Measurements from ENCODE around the gene CHP2.
"Not testable (repeated sequence)": the region's sequence is repeated elsewhere in the genome, so short reads cannot be mapped to it uniquely, and the experiment has no call there.

CHP2 gene

DNA sequence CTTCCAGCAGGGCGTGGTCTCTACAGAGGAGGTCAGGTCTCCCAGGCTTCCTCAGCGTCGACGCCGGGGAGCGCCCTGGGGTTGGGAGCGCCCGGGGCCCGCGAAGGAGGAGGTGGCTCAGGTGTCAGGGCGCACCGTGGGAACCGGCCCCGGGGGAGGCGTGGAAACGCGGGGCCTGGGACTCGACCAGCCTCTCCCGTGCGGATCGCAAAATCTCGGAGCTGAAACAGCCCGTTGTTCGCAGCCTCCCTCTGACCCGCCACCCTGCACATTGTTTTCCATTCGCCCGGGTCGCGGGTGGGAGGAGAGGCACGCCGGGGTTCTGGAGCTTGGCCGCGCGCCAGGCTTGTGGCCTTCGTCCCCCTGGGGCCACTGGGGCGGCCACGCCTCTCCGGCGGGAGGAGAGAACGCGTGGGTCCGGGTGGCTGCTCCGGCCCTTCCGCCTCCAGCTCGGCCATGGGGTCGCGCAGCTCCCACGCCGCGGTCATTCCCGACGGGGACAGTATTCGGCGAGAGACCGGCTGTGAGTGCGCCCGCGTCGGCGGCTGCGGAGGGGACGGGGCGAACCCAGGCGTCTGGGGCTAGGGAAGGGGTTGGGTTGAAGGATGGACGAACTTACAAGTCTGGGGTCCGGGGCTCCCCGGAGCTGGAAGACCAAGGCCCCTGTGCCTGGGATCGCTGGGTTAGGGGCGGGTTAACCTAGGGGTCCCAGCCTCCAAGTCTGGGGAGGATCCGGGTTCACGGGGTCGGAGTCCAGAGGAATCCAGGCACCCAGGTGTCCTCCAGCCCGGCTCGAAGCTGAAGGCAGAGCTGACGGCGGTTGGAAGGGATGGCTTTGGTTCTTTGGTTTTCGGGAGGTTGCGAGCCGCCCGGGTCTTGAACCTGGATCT lies at the start of gene CHP2:
Gene CHP2, plus strand, starts transcription at position 433 of the 890 bp plus-strand sequence. Its CDS starts 24 bp downstream, at position 457.
- no peak for DNase-seq

DNA sequence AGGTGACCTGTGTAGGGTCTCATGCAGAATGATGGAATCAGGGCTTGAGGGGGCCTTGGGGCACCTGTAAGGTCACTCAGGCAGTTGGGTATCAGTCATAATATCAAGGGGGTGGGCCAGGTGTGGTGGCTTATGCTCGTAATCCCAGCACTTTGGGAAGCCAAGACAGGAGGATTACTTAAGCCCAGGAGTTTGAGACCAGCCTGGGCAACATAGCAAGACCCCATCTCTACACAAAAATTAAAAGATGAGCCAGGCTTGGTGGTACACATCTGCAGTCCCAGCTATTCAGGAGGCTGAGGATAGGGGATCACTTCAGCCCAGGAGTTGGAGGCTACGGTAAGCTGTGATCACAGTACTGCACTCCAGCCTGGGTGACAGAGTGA lies 49.3 kb upstream of the CHP2 start:
- DNase-seq: no peak

DNA sequence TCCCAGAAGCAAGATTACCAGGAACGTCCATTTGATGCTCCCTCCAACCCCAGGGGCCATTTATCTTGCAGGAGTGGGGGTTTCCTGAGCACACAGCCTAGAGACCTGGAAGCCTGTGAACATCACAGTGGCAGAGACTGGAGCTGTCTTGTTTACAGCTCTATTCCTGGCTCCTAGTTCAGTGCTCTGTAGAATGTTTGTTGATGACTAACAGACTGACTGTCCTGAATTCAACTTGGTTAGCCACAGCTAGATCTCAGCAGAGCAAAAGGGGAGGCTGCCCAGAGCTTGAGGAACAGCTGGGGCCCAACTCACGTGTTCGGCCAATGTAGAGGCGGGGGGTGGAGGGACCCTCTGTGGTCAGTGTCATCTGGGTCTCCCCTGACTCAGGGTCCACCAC lies 48.4 kb upstream of the CHP2 start:
- no peak for DNase-seq

DNA sequence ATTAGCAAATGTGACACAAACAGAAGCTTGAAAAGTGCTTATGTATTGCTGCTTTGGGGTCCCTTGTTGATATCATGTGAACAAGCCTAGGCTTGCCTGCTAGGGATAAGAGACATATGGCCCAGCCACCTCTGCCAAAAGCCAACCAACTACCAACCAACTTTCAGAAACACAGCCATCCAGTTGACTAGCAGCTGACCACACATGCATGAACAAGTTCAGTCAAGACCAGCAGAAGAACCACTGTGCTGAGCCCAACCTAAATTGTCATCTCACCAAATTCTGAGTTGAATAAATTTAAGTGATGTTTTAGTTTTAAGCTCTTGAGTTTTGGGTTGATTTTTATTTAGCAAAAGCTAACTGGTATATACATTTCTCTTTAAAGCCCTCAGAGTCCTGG lies 45.3 kb upstream of the CHP2 start:
- no peak for DNase-seq

DNA sequence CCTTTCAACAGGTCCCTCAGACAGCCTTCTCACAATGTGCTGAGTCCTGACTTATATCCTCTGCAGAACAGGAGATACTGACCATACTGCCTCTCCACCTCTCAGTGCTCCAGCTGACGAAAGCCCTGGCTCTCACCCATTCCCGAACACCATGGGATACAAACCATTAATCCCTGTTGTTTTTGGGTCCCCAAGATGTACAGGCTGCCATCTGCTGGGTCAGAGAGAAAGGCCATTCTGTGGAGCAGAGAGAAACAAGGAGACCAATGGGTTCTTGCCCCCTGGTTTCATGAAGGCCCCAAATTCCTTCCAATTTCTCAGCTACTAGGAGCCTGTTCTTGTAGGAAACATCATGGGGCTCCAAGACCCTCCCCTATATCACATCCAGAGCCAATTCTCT lies 44.8 kb upstream of the CHP2 start:
- no peak for DNase-seq

DNA sequence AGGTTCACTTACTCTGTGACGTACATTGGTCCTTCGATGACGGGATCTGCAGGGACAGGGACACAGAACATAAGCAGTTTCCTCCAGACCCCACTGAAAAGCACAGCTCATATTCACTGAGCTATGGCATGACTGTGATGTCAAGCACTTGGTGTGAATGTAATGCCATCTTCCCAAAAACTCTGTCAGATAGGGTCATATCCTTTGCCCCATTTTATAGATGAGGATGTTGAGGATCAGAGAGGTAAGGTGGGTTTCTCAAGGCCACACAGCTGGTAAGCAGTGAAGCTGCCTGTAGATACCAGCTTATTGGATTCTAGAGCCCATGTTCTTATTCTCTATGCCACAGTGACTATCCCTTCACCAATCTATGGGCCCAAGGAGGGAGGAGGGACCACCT lies 44.3 kb upstream of the CHP2 start:
- no peak for DNase-seq

DNA sequence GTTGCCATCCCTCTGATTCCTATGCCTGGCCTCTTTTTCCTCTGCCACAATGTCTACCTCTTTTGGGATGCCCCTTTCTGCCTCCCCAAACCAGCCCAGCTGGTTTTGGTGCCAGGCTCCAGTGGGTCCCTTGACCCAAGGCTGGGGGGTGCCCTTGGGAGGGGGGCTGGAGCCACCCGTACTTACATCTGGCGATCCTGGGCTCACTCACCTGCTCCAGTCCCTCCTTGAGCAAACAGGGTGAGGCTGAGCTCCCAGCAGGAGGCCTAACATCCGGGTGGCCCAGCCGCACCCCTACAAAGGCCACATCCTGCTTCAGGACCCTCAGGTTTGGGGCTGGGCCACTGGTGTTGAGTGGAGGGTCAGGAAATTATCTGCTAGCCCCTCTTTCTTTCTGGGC lies 43.0 kb upstream of the CHP2 start:
- DNase-seq: no peak

DNA sequence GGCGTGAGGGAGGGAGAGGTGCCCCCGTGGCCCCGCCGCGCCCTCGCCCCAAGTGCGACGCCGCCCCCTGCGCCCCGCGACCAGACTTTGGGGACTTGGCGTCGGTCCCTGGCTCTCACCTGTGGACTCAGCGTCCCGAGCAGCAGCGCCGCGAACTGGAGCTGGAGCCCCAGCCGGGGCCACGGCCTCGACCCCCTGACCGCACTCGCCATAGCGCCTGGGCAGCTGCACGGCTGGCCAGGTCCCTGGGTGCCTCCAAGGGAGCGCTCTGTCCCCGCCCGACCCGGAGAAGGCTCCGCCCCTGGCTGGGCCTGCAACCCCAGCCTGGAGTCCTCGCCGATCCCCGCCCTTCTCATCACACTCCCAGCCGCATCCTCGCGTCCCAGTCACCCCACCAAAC lies 41.9 kb upstream of the CHP2 start, which contains the start of gene ERN2:
Gene ERN2, minus strand, starts transcription at position 247 of the 400 bp plus-strand sequence. Its CDS starts 35 bp downstream, at position 212.
- DNase-seq: no peak

DNA sequence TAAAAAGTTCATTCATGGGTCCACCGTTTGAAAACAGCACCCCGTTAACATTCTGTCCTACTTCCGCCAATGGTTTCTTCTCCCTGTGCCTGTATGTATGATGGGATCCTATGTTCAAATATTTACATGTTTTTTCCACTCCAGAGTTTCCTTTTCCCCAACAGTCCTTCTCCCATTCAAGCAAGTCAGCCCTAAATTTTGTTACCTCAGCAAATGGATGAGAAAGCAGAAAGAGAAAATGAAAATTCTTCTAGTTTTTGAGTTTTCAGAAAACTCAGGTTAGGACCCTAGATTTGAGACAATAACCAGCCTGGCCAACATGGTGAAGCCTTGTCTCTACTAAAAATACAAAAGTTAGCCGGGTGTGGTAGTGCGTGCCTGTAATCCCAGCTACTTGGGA lies 38.3 kb upstream of the CHP2 start:
- no peak for DNase-seq

DNA sequence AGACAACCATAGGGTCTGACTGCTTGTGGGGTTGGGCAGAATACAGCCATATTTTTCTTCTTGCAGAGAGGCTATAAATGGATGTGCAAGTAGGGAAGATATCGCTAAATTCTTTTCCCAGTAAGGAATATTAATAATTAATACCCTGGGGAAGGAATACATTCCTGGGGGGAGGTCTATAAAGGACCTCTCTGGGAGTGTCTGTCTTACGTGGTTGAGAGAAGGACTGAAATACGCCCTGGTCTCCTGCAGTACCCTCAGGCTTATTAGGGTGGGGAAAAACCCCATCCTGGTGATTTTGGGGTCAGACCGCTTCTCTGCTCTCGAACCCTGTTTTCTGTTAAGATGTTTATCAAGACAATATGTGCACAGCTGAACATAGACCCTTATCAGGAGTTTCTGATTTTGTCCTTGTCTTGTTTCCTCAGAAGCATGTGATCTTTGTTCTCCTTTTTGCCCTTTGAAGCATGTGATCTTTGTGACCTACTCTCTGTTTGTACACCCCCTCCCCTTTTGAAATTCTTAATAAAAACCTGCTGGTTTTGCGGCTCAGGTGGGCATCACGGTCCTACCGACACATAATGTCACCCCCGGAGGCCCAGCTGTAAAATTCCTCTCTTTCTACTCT lies 32.1 kb upstream of the CHP2 start:
- DNase-seq: not testable (repeated sequence)

DNA sequence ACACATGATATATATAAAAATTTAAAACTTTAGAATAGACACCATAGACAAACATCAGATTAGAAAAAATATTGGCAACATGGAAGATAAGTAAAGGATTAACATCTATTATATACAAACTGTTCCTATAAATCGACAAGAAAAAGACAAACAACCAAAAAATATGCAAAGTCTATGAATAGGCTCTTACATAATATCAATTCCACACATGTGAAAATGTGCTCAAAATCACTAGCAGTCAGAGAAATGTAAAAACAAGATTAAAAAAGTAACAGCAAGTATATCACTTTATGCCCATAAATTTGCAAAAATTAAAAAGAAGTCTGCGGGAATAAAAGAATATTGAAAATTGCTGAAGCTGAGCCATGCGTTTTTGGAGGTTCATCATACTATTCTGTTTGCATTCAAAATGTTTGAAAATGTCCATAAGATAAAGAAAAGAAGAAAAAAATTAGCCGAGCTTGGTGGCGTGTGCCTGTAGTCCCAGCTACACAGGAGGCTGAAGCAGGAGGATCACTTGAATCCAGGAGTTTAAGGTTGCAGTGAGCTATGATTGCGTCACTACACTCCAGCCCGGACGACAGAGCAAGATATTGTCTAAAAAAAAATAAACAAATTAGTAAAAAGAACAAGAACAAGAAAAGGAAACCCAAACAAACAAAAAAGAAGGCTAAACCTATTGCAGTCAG lies 30.6 kb upstream of the CHP2 start:
- DNase-seq: no peak

DNA sequence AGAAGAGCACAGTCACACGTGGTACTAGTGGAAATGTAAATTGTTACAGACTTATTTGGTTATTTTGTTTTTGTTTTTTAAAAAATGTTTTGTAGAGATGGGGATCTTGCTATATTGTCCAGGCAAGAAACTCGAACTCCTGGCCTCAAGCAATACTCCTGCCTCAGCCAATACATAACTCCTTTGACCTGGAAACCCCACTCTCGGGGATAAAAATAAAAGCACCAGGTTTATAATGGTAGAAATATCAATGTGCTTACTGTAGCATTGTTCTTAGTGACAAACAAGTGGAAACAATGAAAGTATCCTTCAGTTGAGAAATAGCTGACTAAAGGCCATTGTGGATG lies 30.1 kb upstream of the CHP2 start:
- no peak for DNase-seq

DNA sequence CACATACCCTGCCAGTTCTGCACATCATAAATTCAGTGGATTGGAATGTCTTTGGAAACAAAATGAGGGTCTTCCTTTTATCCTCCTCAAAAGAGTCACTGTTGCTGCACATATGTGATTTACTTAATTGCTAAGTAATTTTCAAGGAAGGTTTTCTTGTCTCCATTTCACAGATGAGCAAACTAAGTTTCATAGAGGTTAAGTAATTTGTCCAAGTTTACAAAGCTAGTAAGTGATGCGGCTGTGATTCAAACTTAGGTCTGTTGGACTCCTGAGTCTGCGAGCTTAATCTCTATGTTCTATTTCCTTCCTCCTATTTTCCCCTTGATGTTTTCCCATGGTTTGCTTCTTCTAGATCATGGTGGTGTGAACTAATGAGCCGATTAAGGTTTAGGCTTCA lies 28.1 kb upstream of the CHP2 start:
- DNase-seq: no peak

DNA sequence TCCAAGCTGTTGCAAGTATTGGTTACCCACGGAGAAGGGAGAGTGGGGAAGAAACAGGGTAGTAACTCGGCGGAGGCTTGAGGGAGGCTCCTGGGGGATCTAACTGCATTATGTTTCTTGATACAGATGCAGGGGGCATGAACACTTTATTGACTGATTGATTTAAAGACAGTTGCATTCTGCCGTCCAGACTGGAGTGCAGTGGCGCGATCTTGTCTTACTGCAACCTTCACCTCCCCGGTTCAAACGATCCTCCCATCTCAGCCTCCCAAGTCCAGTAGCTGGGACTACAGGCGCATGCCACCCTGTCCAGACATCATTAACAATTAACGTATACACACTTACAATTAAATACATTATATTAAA lies 26.7 kb upstream of the CHP2 start:
- no peak for DNase-seq

DNA sequence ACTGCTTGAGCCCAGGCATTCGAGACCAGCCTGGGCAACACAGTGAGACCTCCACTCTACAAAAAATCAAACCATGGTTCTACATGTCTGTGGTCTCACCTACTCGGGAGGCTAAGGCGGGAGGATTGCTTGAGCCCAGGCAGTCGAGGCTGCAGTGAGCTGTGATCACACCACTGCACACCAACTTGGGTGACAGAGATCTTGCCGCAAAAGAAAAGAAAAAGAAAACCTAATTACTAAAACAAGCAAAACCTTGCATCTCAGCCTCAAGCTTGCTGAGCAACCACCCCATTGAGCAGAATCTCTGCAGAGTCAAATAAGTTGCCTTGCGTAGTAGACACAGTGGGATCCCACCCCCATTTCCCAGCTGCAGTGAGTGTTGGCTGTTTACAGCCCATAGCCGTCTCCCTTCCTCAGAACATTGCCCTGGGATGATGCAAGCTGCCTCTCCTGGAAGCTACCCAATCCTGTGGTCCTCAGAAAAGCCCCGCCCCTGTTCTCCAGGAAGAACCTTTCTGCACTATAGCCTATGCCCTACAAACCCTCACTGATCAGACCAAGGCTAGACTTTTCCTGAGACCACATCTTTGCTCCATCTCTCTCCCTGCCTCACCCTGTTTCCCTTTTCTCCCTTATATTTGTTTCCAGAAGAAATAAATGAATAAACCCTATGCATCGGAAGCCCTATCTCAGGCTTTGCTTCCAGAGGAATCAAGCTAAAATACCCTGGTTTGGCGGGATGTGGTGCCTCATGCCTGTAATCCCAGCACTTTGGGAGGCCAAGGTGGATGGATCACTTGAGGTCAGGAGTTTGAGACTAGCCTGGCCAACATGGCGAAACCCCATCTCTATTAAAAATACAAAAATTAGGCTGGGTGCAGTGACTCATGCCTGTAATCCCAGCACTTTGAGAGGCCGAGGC lies 25.1 kb upstream of the CHP2 start:
- no peak for DNase-seq

DNA sequence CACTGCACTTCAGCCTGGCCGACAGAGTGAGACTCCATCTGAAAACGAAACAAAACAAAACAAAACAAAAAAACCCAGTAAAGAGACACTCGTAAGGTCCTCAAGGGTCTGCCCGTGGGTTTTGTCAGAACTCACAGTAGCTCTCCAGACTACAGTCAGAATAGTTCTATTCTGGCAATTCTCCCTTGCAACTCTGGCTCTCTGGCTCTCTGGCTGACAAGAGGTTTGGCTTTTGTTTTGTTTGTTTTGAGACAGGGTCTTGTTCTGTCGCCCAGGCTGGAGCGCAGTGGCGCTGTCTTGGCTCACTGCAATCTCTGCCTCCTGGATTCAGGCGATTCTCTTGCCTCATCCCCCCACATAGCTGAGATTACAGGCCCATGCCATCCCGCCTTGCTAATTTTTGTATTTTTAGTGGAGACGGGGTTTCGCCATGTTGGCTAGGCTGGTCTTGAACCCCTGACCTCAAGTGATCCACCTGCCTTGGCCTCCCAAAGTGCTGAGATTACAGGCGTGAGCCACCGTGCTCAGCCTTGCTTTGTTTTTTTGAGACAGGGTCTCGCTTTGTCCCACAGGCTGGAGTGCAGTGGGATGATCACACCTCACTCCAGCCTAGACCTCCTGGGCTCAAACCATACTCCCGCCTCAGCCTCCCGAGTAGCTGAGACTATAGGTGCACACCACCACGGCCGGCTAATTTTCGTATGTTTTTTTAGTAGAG lies 20.5 kb upstream of the CHP2 start:
- no peak for DNase-seq

DNA sequence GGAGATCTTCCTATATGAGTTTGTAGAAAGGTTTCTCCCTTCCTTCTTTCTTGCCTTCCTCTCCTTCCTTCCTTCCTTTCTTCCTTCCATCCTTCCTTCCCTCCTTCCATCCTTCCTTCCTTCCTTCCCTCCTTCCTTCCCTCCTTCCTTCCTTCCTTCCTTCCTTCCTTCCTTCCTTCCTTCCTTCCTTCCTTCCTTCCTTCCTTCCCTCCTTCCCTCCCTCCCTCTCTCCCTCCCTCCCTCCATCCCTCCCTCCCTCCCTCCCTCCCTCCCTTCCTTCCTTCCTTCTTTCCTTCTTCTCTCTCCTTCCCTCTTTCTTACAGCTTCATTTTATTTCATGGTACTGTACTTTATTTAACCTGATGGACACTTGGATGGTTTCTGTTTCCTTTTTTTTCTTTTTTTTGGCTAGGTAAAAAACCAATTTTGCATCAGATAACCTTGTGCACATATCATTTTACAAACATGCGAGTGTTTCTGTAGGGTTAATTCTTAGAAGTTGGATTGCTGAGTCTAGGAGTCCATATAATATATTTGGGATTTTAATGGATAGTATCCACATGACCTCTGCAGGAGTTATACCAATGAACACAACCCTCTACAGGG lies 17.3 kb upstream of the CHP2 start:
- not testable (repeated sequence) for DNase-seq

DNA sequence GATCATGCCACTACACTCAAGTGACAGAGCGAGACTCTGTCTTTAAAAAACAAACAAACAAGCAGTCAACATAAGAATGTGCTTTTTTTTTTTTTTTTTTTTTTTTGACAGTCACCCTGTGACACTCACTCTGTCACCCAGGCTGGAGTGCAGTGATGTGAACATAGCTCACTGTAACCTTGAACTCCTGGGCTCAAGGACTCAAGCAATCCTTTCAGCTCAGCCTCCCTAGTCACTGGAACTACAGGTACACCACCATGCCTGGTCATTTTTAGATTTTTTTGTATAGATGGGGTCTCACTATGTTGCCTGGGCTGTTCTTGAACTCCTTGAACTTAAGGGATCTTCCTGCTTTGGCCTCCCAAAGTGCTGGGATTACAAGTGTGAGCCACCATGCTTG lies 15.3 kb upstream of the CHP2 start:
- no peak for DNase-seq

DNA sequence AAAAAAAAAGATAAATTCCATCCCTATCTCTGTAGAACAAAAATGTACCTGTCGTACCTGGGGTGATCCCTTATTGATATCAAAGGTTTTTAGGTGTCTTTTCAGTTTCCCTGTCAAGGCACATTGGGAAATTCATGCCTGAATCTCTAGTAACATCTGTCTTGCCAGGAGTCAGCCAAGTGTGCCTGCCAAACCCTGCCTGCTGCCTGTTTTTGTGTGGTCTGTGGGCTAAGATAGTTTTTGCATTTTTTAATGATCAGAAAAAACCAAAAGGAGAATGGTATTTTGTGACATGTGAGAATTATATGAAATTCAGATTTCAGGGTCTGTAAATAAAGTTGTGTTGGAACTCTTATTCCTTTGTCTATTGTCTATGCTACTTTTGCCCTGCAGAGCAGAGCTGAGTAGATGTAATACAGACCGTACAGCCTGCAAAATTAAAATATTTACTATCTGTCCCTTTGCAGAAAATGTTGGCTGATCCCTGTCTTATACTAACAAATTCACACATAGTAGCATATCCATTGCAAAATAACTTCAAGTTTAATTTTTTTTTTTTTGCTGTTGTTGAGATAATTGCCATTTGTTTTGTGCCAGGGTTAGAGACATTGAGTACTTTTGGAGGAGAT lies 13.0 kb upstream of the CHP2 start:
- DNase-seq: no peak

DNA sequence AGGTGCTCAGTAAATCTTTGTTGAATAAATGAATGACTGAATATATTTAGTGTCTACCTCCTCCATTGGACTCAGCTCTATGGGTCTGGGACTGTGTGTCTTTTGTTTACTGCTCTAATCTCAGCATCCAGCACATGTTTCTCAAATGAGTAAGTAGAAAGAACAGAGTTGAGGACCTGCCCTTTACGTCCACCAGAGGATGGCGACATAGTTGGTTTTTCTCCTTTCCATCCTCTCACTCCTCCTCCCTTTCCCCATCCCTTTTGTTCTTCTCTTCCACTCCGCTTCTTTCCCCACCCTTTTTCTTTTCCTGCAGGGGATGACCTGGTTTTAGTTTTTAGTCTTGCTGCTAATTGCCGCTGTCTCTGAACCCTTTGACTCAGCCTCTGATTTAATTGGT lies 12.1 kb upstream of the CHP2 start:
- DNase-seq: no peak

DNA sequence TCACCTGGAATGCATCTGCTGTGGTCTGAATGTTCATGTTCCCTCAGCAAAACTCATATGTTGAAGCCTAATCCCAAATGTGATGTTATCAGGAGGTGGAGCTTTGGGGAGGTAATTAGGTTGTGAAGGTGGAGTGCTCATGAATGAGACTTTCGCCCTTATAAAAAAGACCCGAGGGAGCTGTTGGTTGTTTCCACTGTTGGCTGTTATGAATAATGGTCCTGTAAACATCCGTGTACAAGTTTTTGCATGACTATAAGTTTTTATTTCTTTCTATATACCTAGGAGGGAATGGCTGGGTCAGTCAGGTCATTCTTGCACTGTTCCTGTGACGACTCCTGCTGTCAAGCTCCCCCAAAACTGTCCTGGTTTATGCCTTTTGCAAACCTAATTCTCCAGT lies 9.6 kb upstream of the CHP2 start:
- no peak for DNase-seq
